A549 (cell line): Measurements from ENCODE around the gene LSM7. TPM values are rescaled to one million over a fixed set of nuclear protein-coding genes. Genes with fewer than 3 reads are reported as not detected.

ENCODE experiments used
- ATAC-seq, 2 experiments: fragments of 200-7000 bp in 1 of 2; fragments of >200 bp in 1 of 2; cut with Nextera tagmentation in 1 of 2; cut with Tn5 transposase in 1 of 2; 3 replicates each; pipeline versions ENCODE4 v1.8.0 to v1.9.1; 2018 to 2020; ENCODE audit warnings: mild to moderate bottlenecking in 1 of 2, moderate library complexity in 1 of 2
- CTCF ChIA-PET: fragments of 300-600 bp; sonication (Branson Sonifier 250); formaldehyde crosslinking; extraction: SDS; loops from one replicate; lab custom pipeline; 2021; ENCODE audit warnings: antibody characterized with exemption, inconsistent platforms; lab: Yijun Ruan, JAX
- POLR2A ChIA-PET: fragments of 350-600 bp; formaldehyde crosslinking; extraction: SDS; loops from one replicate; lab custom pipeline; 2021; ENCODE audit warnings: antibody characterized with exemption, inconsistent platforms; lab: Yijun Ruan, JAX
- DNase-seq, 2 experiments: peaks; one replicate each; pipeline versions ENCODE4 v3.0.0 to v3.0.0-alpha.2; 2011 to 2016; ENCODE audit warnings: low read depth in 1 of 2, low spot score in 1 of 2
- FAIRE-seq: peaks from 2 replicates; lab custom pipeline; 2011; peaks lifted over from hg19 to GRCh38; lab: Jason Lieb, UNC
- H3K27ac ChIP-seq, 2 experiments: fragments of >200 bp; sonication (Bioruptor Twin); formaldehyde crosslinking; 3 replicates each; pipeline ENCODE4 v1.5.1; 2016 to 2017
- H3K4me1 ChIP-seq: fragments of >200 bp; sonication (Bioruptor Twin); formaldehyde crosslinking; 3 replicates; pipeline ENCODE4 v1.6.1; 2016
- H3K4me2 ChIP-seq: fragments of >200 bp; sonication (Bioruptor Twin); formaldehyde crosslinking; 3 replicates; pipeline ENCODE4 v1.6.1; 2016
- H3K4me3 ChIP-seq: fragments of >200 bp; sonication (Bioruptor Twin); formaldehyde crosslinking; 3 replicates; pipeline ENCODE4 v1.5.1; 2016
- H3K9me3 ChIP-seq: fragments of >200 bp; sonication (Bioruptor Twin); formaldehyde crosslinking; 3 replicates; pipeline ENCODE4 v1.6.1; 2016
- BCL3 ChIP-seq: fragments of >200 bp; sonication (Bioruptor Twin); formaldehyde crosslinking; IDR thresholded peaks from 3 replicates; pipeline ENCODE4 v1.6.1; 2016
- CBX8 ChIP-seq: fragments of 200-600 bp; sonication (generic); IDR thresholded peaks from 2 replicates; pipeline ENCODE4 v1.6.1; 2016
- CHD2 ChIP-seq: fragments of 150-350 bp; IDR thresholded peaks from 2 replicates; pipeline ENCODE4 v1.6.1; 2014; ENCODE audit warnings: low read length; ENCODE audit not compliant: partially characterized antibody
- CHD4 ChIP-seq: fragments of 200-600 bp; sonication (generic); IDR thresholded peaks from 2 replicates; pipeline ENCODE4 v1.6.1; 2016; ENCODE audit warnings: antibody characterized with exemption, mild to moderate bottlenecking, borderline replicate concordance
- FOSL2 ChIP-seq, 2 experiments: fragments of 450-650 bp in 1 of 2; fragments of >200 bp in 1 of 2; sonication (Bioruptor Twin) in 1 of 2; formaldehyde crosslinking; IDR thresholded peaks; 2 replicates each; pipeline versions ENCODE4 v1.5.0 to v1.6.1; 2016 to 2020; ENCODE audit warnings: mild to moderate bottlenecking in 1 of 2, moderate library complexity in 1 of 2
- HEYL ChIP-seq: fragments of 250-450 bp; sonication (Bioruptor Pico); IDR thresholded peaks from 2 replicates; pipeline ENCODE4 v1.8.0; 2021; ENCODE audit warnings: mild to moderate bottlenecking, moderate library complexity
- HOXB13 ChIP-seq: fragments of 250-450 bp; sonication (Bioruptor Pico); IDR thresholded peaks from 2 replicates; pipeline ENCODE4 v1.5.0; 2020; ENCODE audit warnings: low read depth, mild to moderate bottlenecking, moderate library complexity
- HOXB5 ChIP-seq: fragments of 250-450 bp; sonication (Bioruptor Pico); IDR thresholded peaks from 2 replicates; pipeline ENCODE4 v1.5.0; 2020; ENCODE audit warnings: mild to moderate bottlenecking, moderate library complexity
- JUNB ChIP-seq: fragments of >200 bp; sonication (Bioruptor Twin); formaldehyde crosslinking; IDR thresholded peaks from 2 replicates; pipeline ENCODE4 v1.6.1; 2016
- MAFK ChIP-seq: fragments of 450-650 bp; IDR thresholded peaks from 2 replicates; pipeline ENCODE4 v1.6.1; 2014; ENCODE audit not compliant: partially characterized antibody
- MYC ChIP-seq: IDR thresholded peaks from 2 replicates; pipeline ENCODE4 v1.6.1; 2012; ENCODE audit warnings: mild to moderate bottlenecking, inconsistent platforms, low read length, improper control_type of control experiment, borderline replicate concordance
- NPAS2 ChIP-seq: fragments of 250-450 bp; sonication (Bioruptor Pico); IDR thresholded peaks from 2 replicates; pipeline ENCODE4 v1.8.0; 2022; ENCODE audit warnings: mild to moderate bottlenecking, moderate library complexity, borderline replicate concordance
- NR3C1 ChIP-seq: fragments of >200 bp; sonication (Bioruptor Twin); formaldehyde crosslinking; IDR thresholded peaks from 3 replicates; pipeline ENCODE4 v1.6.1; 2017
- PBX3 ChIP-seq: IDR thresholded peaks from 2 replicates; pipeline ENCODE4 v1.6.1; 2012
- PHF8 ChIP-seq: fragments of 200-600 bp; sonication (generic); IDR thresholded peaks from 2 replicates; pipeline ENCODE4 v1.6.1; 2016; ENCODE audit warnings: low read depth, mild to moderate bottlenecking, antibody characterized with exemption, moderate library complexity, borderline replicate concordance
- RAD21 ChIP-seq, 2 experiments: fragments of >200 bp in 1 of 2; sonication (Bioruptor Twin) in 1 of 2; formaldehyde crosslinking in 1 of 2; IDR thresholded peaks in 1 of 2; conservative IDR thresholded peaks in 1 of 2; 2 replicates in 1 of 2; 3 replicates in 1 of 2; pipeline ENCODE4 v1.6.1; 2012 to 2018; ENCODE audit warnings: inconsistent platforms in 1 of 2
- SREBF2 ChIP-seq: fragments of 450-650 bp; IDR thresholded peaks from 2 replicates; pipeline ENCODE4 v1.6.1; 2014; ENCODE audit warnings: mild to moderate bottlenecking, moderate library complexity
- TP53 ChIP-seq: fragments of 250-450 bp; sonication (Bioruptor Pico); IDR thresholded peaks from 2 replicates; pipeline ENCODE4 v1.5.0; 2021; ENCODE audit warnings: mild to moderate bottlenecking, moderate library complexity
- USF2 ChIP-seq: fragments of 450-650 bp; IDR thresholded peaks from 2 replicates; pipeline ENCODE4 v1.6.1; 2014; ENCODE audit warnings: antibody characterized with exemption
- ZFP36 ChIP-seq: fragments of 450-650 bp; IDR thresholded peaks from 2 replicates; pipeline ENCODE4 v1.6.1; 2014; ENCODE audit warnings: borderline replicate concordance; ENCODE audit not compliant: partially characterized antibody
- ZSCAN20 ChIP-seq: fragments of 250-450 bp; sonication (Bioruptor Pico); IDR thresholded peaks from 2 replicates; pipeline ENCODE4 v1.8.0; 2022; ENCODE audit warnings: mild to moderate bottlenecking, moderate library complexity
- WGBS: methylation state at CpG from one replicate; pipeline ENCODE4 v1.1.6; 2017; ENCODE audit errors: missing lambda C conversion rate; 5-methylcytosine and 5-hydroxymethylcytosine counted together
- polyA plus RNA-seq, 4 experiments: library from polyadenylated mRNA; depleted of rRNA in 3 of 4; stranded (reverse); fragments of >200 nt; fragmentation: RNase III in 1 of 4; extraction: RNeasy Plus Mini Kit Qiagen cat#74134 plus additional on column Dnase treatment in 1 of 4; gene quantifications; 2 replicates in 3 of 4; 3 replicates in 1 of 4; pipeline ENCODE4 v1.2.3, GENCODE V29; 2011 to 2017

LSM7 gene
- polyA plus RNA-seq, 2 of the 4 experiments (the other 2 are of a cell fraction), result 140 to 144 TPM

- no peak overlapping the region for H3K4me3 ChIP-seq
- TF ChIP-seq TP53 (CRISPR knock-in tag) (no peak), HOXB5 (CRISPR knock-in tag) (no peak)
- POLR2A ChIA-PET, result no interaction called here
- CTCF ChIA-PET, result interaction anchor here (0.9 kb wide), 1 partner anchor 279 kb away, joined by 3 read pairs; no protein-coding TSS in a partner anchor
- FAIRE-seq (no peak), DNase-seq (no peak), ATAC-seq (no peak)
- no peak overlapping the region for H3K27ac ChIP-seq
- no peak overlapping the region for H3K4me2 ChIP-seq
- H3K4me1 ChIP-seq, result peaks cover 28% of the 10 kb centered on the region
- 75% methylated on average over 7 of the region's 12 CpGs for WGBS
- no peaks in the 10 kb centered on the region for H3K9me3 ChIP-seq
Measured at GRCh38 chr19:2331601-2332246, 3.3 kb upstream of the LSM7 start.

DNA sequence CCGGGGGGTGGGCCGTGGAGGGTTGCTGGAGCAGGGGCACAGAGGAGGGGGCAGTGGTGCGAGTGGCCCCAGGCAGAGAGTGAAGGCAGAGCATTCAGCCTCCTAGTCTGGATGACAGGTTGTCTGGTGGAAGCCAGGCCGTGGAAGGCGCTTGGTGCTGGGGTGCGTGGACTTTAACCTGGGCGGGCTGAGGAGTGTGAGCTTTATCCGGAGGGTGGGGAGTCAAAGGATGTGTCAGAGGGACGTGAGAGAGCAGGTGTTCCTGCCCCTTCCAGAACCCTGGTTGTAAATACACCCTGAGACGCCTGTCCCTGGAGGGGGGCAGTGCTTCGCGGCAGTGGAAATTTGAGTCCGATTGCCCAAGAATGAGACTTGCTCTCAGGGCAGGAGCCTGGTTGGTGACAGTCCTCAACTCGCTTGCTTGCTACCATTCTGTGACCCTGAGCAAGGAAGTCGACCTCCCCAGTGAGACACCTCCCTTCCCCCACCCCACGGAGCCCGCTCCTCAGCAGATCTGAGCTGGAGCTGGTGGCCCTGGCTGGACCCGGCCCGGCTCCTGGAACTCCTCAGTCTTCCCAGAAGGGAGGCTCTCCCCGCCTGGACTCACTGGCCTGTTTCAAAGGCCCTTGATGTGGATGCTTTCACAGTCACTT is 2.4 kb upstream of the LSM7 start:
- DNase-seq (no peak), ATAC-seq (no peak), FAIRE-seq (no peak)
- Histone ChIP-seq H3K4me1 (peaks cover 28% of the 10 kb centered on the region), H3K4me3 (no peak overlapping the region), H3K4me2 (peak overlapping the region; percentile 100), H3K27ac (peak overlapping the region in 1 of 2 experiments; percentile 69; a peak in 3 of 6 replicates), H3K9me3 (no peaks in the 10 kb centered on the region)
- POLR2A ChIA-PET, result no interaction called here
- 67% methylated on average over 18 of the region's 20 CpGs for WGBS
- CTCF ChIA-PET, result interaction anchor here (0.9 kb wide), 1 partner anchor 280 kb away, joined by 3 read pairs; no protein-coding TSS in a partner anchor
- no peak for TF ChIP-seq PHF8
- no peak for TF ChIP-seq RAD21 (conservative IDR thresholded peaks at IDR 0.05 in 1 of 2, IDR thresholded peaks at IDR 0.05 in 1 of 2)
- no peak for TF ChIP-seq MYC
- no peak for TF ChIP-seq NR3C1
- no peak for TF ChIP-seq SREBF2
- TF ChIP-seq CBX8, result no peak
- TF ChIP-seq USF2, result no peak
- no peak for TF ChIP-seq CHD2
- TF ChIP-seq NPAS2 (CRISPR knock-in tag), result no peak
- no peak for TF ChIP-seq HOXB13 (CRISPR knock-in tag)
- no peak for TF ChIP-seq JUNB
- no peak for TF ChIP-seq CHD4
- no peak for TF ChIP-seq BCL3
- TF ChIP-seq ZFP36, result no peak
- TF ChIP-seq HEYL, result no peak
- no peak for TF ChIP-seq ZSCAN20 (CRISPR knock-in tag)
- no peak for TF ChIP-seq FOSL2 (IDR thresholded peaks at IDR 0.05)
- TF ChIP-seq FOSL2 (CRISPR knock-in tag; IDR thresholded peaks at IDR 0.05), result no peak

- FAIRE-seq (no peak), DNase-seq (no peak), ATAC-seq (no peak)
- H3K4me3 ChIP-seq, result no peak overlapping the region
- peak overlapping the region; percentile 100 for H3K4me2 ChIP-seq
- ChIA-PET POLR2A (no interaction called here), CTCF (interaction anchor here (0.6 kb wide), 3 partner anchors 63 to 318 kb away, joined by 3 to 4 read pairs (median 3); no protein-coding TSS in a partner anchor)
- H3K4me1 ChIP-seq, result peaks cover 28% of the 10 kb centered on the region
- H3K9me3 ChIP-seq, result no peaks in the 10 kb centered on the region
- peak overlapping the region in 1 of 2 experiments; percentile 69; a peak in 3 of 6 replicates for H3K27ac ChIP-seq
- WGBS, result 50% methylated on average over 2 of the region's 10 CpGs
- TF ChIP-seq BCL3 (no peak), PBX3 (no peak), MAFK (no peak), HOXB5 (CRISPR knock-in tag) (no peak)
Measured at GRCh38 chr19:2330255-2330631, 1.9 kb upstream of the LSM7 start.
